CD4-positive, alpha-beta T cell treated with Interleukin-6 at 100 ng/mL for 8 hours (primary cell): ENCODE data around the gene MINK1.
A peak's percentile ranks its signal among the peaks of the same experiment; 100 is the strongest.

Experiments used
- DNase-seq: peaks from one replicate; pipeline ENCODE4 v3.0.0-alpha.2; 2020; ENCODE audit warnings: mixed read lengths, low spot score

Gene MINK1

GRCh38 chr17:4872786-4873185, 39.6 kb downstream of the MINK1 start:
- no peak for DNase-seq

DNA sequence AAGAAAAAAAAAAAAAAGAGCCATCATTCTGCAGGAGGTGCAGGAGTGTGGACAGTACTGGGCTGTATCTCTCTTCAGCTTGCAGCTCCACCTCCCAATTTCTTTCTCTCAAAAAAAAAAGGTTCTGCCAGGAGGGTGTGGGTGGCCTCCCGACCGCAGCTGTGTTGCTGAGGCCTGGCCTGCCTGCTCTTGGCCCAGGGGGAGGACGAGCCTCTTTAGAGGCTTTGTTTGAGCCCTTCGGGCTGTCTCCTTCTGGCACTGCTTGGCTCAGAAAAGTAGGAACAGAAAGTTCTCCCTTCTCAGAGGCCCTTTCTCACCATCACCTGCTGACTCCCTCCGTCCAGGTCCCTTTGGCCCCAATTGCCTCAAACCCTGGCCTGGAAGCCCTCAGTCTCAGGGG, 43.9 kb downstream of the MINK1 start:
- DNase-seq: no peak

DNA sequence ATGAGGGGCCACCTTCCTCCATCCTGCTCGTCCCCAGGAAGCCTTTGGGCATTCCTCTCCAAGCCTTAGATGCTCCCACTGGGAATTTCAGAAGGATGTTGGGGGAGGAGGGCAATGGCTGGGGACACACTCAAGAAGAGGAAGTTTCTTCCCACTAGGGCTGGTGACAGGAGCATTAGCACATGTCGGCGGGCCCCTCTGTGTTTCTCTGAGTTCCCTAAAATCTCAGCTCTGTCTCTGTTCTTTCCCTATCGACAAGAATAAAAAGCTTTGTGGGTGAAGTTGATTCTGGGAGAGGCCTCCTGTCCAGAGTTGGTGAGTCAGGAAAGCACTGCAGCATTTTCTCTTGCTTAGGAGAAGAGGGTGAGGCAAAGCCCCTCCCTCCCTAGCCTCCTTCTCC, 46.5 kb downstream of the MINK1 start:
- DNase-seq: no peak

GRCh38 chr17:4880857-4881256, 47.7 kb downstream of the MINK1 start:
- no peak for DNase-seq

DNA sequence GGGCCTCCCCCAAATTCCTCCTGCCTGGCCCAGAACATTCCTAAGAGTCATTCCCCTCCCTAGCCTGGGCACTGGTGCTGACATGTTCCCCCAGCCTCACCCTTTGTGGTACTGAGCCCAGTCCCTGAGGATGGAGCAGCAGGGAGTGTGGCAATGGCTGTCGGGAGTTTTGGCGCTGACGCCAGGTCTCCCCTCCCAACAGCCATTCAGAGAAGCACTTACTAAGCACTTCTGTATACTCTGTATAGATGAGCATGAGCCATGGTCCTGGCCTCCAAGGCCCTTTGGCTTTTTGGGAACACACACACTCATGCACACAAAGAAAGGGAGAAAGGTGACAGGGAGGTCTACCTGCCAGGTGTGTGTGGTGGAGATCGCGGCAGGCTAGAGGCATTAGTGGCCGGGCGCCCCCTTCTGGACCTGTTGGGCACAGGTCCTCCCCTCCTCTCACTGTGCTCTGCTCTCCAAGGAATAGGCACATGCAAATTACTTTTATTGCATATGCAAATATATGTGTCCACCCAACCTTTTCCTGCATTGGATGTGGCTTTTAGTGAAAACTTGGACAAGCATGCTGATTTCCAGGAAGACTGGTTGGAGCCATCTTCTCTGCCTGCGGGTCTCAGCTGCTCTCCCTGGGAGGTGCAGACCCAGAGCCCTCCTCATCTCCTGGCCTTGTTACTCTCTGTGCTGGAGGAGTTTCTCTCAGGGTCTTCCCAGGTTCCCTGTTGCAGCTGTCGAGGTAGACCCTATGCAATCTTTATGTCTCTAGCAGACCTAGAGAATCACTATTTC, 48.8 kb downstream of the MINK1 start:
- peak; percentile 63 for DNase-seq

DNA sequence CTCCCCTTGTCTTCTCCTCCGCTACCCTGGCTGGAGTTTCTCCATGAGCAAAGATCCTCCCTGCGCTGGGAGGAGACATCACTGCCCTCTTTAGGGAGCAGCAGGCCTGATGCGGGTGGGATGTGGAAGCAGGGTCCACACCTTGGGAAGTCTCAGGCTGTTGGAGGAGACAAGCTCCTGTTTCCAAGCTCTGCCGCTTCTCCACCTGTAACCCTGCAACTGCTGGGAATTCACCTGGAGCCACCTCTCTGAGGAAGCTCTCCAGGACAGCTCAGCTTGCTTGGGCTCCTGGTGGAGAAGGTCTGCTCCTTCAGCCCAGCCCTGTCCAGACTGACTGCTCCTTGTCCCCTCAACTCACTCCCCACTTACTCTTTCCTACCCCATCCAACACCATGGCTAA, 51.3 kb downstream of the MINK1 start:
- no peak for DNase-seq

GRCh38 chr17:4886830-4887229, 53.7 kb downstream of the MINK1 start:
- DNase-seq: no peak

DNA sequence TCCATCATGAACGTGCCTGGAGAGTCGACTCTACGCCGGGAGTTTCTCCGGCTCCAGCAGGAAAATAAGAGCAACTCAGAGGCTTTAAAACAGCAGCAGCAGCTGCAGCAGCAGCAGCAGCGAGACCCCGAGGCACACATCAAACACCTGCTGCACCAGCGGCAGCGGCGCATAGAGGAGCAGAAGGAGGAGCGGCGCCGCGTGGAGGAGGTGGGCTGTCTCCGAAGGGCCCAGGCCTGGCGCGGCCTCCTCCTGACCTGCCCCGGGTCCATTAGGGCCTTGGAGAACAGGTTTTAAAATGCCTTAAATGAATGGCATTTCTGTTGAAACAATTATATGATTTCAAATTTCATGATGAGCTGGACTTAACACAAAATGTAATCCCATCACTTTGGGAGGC, 54.4 kb downstream of the MINK1 start:
- DNase-seq: no peak

- no peak for DNase-seq
Measured at GRCh38 chr17:4891411-4892410, 58.6 kb downstream of the MINK1 start.

- no peak for DNase-seq
Measured at GRCh38 chr17:4892499-4893221, 59.5 kb downstream of the MINK1 start.

DNA sequence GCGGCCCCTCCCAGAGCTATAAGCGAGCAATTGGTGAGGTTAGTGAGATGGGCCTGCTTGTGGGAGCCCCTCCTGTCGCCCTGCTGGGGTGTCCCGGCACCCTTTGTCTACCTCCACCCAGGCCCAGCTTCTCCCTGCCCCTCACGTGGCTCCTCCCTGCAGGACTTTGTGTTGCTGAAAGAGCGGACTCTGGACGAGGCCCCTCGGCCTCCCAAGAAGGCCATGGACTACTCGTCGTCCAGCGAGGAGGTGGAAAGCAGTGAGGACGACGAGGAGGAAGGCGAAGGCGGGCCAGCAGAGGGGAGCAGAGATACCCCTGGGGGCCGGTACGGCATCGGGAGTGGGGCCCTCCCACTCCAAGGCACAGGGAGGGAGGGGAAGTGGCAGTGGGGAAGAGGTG, 60.1 kb downstream of the MINK1 start:
- DNase-seq: no peak

DNA sequence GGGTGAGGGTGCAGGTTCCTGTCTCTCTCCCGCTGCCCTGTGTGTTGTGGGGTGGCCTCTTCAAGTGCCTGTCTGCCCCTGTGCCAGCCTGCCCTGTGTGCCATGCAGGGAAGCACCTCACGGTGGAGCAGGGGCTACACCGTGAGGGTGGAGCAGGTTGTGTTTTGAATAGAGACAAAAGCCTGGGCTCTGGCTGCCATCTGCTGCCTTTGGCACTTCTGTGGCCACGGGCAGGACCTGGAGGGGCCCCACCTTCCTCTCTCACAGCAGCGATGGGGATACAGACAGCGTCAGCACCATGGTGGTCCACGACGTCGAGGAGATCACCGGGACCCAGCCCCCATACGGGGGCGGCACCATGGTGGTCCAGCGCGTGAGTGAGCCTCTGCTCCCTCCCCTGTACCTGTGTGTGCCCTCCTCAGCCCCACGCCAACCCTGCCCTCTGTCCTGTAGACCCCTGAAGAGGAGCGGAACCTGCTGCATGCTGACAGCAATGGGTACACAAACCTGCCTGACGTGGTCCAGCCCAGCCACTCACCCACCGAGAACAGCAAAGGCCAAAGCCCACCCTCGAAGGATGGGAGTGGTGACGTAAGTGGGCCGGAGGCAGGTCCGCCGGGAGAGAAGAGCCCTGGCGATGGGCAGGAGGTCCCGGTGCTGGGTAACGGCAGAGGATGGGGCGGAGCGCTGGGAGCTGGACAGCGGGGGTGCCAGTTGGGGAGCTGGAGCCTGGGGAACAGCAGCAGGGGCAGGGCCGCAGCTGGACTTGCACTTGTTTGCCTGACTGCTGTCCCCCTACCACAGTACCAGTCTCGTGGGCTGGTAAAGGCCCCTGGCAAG, 60.8 kb downstream of the MINK1 start:
- no peak for DNase-seq

DNA sequence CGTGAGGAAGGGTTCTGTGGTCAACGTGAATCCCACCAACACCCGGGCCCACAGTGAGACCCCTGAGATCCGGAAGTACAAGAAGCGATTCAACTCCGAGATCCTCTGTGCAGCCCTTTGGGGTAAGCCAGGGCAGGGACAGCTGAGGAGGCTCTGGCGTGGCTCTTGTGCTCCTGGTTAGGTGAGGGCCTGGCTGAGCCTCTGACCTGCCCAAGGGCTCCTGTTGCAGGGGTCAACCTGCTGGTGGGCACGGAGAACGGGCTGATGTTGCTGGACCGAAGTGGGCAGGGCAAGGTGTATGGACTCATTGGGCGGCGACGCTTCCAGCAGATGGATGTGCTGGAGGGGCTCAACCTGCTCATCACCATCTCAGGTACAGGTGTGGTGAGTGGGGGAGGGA, 62.0 kb downstream of the MINK1 start:
- DNase-seq: no peak

DNA sequence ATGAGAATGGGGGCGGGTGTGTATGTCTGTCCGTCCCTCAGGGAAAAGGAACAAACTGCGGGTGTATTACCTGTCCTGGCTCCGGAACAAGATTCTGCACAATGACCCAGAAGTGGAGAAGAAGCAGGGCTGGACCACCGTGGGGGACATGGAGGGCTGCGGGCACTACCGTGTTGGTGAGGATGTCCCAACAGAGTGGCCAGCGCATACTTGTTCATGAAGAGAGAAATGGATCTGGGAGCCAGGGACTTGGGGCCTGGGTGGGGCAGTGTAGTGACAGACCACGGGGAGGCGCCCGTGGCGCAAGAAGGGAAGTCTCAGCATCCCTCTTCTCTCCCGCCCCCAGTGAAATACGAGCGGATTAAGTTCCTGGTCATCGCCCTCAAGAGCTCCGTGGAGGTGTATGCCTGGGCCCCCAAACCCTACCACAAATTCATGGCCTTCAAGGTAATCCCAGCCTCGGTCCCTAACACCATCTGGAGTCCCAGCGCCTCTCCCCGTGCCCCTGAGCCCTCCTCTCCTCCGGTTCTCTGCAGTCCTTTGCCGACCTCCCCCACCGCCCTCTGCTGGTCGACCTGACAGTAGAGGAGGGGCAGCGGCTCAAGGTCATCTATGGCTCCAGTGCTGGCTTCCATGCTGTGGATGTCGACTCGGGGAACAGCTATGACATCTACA, 62.7 kb downstream of the MINK1 start:
- DNase-seq: no peak

DNA sequence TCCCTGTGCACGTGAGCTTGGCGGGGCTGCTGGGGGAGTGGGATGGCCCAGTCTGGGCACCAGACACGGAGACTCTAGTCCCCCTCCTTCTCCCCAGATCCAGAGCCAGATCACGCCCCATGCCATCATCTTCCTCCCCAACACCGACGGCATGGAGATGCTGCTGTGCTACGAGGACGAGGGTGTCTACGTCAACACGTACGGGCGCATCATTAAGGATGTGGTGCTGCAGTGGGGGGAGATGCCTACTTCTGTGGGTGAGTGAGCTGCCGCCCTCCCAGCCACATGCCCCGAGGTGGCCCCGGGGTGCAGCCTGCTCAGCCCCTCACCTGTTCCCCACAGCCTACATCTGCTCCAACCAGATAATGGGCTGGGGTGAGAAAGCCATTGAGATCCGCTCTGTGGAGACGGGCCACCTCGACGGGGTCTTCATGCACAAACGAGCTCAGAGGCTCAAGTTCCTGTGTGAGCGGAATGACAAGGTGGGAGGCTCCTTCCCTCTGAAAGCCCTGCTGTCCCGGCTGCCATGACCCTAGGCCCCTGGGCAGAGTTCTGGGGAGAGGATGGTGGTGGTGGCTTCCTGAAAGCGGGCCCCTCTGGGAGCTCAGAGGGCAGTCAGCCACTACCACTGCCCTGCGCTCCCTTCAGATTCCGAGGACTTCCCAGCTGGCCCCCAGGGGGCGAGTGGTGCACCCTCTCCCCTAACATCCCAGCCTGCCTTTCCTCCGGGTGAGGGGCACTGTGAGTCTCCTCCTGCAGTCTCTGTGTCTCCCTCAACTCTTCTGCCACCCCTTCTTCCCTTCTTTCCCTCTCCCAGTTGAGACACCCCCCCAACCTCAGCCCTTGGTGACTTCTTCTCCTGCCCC, 63.4 kb downstream of the MINK1 start:
- no peak for DNase-seq

DNA sequence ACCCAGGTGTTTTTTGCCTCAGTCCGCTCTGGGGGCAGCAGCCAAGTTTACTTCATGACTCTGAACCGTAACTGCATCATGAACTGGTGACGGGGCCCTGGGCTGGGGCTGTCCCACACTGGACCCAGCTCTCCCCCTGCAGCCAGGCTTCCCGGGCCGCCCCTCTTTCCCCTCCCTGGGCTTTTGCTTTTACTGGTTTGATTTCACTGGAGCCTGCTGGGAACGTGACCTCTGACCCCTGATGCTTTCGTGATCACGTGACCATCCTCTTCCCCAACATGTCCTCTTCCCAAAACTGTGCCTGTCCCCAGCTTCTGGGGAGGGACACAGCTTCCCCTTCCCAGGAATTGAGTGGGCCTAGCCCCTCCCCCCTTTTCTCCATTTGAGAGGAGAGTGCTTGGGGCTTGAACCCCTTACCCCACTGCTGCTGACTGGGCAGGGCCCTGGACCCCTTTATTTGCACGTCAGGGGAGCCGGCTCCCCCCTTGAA, 64.1 kb downstream of the MINK1 start:
- no peak for DNase-seq

GRCh38 chr17:4897785-4898184, 64.6 kb downstream of the MINK1 start:
- DNase-seq: no peak

GRCh38 chr17:4898351-4898750, 65.2 kb downstream of the MINK1 start:
- no peak for DNase-seq

GRCh38 chr17:4898927-4899326, 65.8 kb downstream of the MINK1 start:
- no peak for DNase-seq
